Activated B cell treated with CpG ODN at 0.5 μM for 24 hours (primary cell): ENCODE measurements around the gene GSE1. TPM values are rescaled to one million over a fixed set of nuclear protein-coding genes. Genes with fewer than 3 reads are reported as not detected.

Source experiments
- ATAC-seq: fragments of 200-7000 bp; cut with Tn5 transposase; one replicate; pipeline ENCODE4 v1.10.0; 2021; ENCODE audit warnings: low read depth, mild to moderate bottlenecking, moderate library complexity
- CTCF ChIA-PET: fragments of 350-600 bp; sonication (Branson Sonifier 250); formaldehyde crosslinking; loops from one replicate; lab custom pipeline; 2021; ENCODE audit warnings: antibody characterized with exemption; lab: Charles Lee
- POLR2A ChIA-PET: fragments of 350-600 bp; sonication (Branson Sonifier 250); formaldehyde crosslinking; loops from one replicate; lab custom pipeline; 2021; ENCODE audit warnings: antibody characterized with exemption; lab: Charles Lee
- DNase-seq: peaks from one replicate; pipeline ENCODE4 v3.0.0; 2022
- H3K27ac Mint-ChIP-seq: one replicate; pipeline ENCODE4 v1.8.0; 2020; ENCODE audit warnings: mixed read lengths
- H3K27me3 Mint-ChIP-seq: one replicate; pipeline ENCODE4 v1.8.0; 2021; ENCODE audit warnings: mixed read lengths
- H3K36me3 Mint-ChIP-seq: one replicate; pipeline ENCODE4 v1.8.0; 2021; ENCODE audit warnings: low read depth, mixed read lengths
- H3K4me1 Mint-ChIP-seq: one replicate; pipeline ENCODE4 v1.8.0; 2021; ENCODE audit warnings: mixed read lengths
- H3K4me3 Mint-ChIP-seq: one replicate; pipeline ENCODE4 v1.8.0; 2020; ENCODE audit warnings: mild to moderate bottlenecking, mixed read lengths
- H3K9me3 Mint-ChIP-seq: one replicate; pipeline ENCODE4 v1.8.0; 2020; ENCODE audit warnings: mixed read lengths
- CTCF ChIP-seq: fragments of 200-600 bp; IDR thresholded peaks from one replicate; pipeline ENCODE4 v1.8.0; 2022; ENCODE audit warnings: antibody characterized with exemption, mild to moderate bottlenecking
- intact Hi-C: fragments of 100-400 bp; cut with micrococcal nuclease; formaldehyde crosslinking; loops from one replicate; pipeline ENCODE4 v1.15.1; 2024
- total RNA-seq: library from RNA; stranded (reverse); gene quantifications from 2 replicates; pipeline ENCODE4 v1.2.3, GENCODE V29; 2022

The GSE1 gene
- total RNA-seq, 1 donor from 2014 or later: 48.3 TPM

GRCh38 chr16:85710732-85711131 is 97.6 kb downstream of the GSE1 start:
- H3K36me3 Mint-ChIP-seq: peaks cover 38% of the 10 kb centered on the region
- H3K27me3 Mint-ChIP-seq: no peaks in the 10 kb centered on the region
- ATAC-seq: no peak
- TF ChIP-seq CTCF: no peak
- H3K27ac Mint-ChIP-seq: no peak overlapping the region
- peaks cover 4% of the 10 kb centered on the region for H3K4me1 Mint-ChIP-seq
- ChIA-PET CTCF (no interaction called here), POLR2A (no interaction called here)
- H3K4me3 Mint-ChIP-seq: no peak overlapping the region
- H3K9me3 Mint-ChIP-seq: peaks cover 4% of the 10 kb centered on the region
- intact Hi-C loops: no loop called here
- no peak for DNase-seq

- POLR2A ChIA-PET: no interaction called here
- peaks cover 4% of the 10 kb centered on the region for H3K4me1 Mint-ChIP-seq
- no peak overlapping the region for H3K4me3 Mint-ChIP-seq
- TF ChIP-seq CTCF: no peak
- intact Hi-C loops: no loop called here
- CTCF ChIA-PET: no interaction called here
- ATAC-seq (no peak), DNase-seq (no peak)
- H3K36me3 Mint-ChIP-seq: peaks cover 38% of the 10 kb centered on the region
- no peak overlapping the region for H3K27ac Mint-ChIP-seq
- no peaks in the 10 kb centered on the region for H3K27me3 Mint-ChIP-seq
- peaks cover 4% of the 10 kb centered on the region for H3K9me3 Mint-ChIP-seq
These were observed 99.0 kb downstream of the GSE1 start for GRCh38 chr16:85711982-85712587.

- DNase-seq (no peak), ATAC-seq (no peak)
- H3K27ac Mint-ChIP-seq: no peak overlapping the region
- peaks cover 7% of the 10 kb centered on the region for H3K4me1 Mint-ChIP-seq
- intact Hi-C loops: no loop called here
- H3K27me3 Mint-ChIP-seq: no peaks in the 10 kb centered on the region
- H3K9me3 Mint-ChIP-seq: peaks cover 4% of the 10 kb centered on the region
- peaks cover 38% of the 10 kb centered on the region for H3K36me3 Mint-ChIP-seq
- ChIA-PET POLR2A (no interaction called here), CTCF (no interaction called here)
- no peak for TF ChIP-seq CTCF
- no peak overlapping the region for H3K4me3 Mint-ChIP-seq
These were observed 99.7 kb downstream of the GSE1 start for GRCh38 chr16:85712801-85713200.

GRCh38 chr16:85715169-85716021 is 102.3 kb downstream of the GSE1 start:
- H3K9me3 Mint-ChIP-seq: peaks cover 4% of the 10 kb centered on the region
- H3K27ac Mint-ChIP-seq: no peak overlapping the region
- CTCF ChIA-PET: interaction anchor here (0.8 to 2.8 kb wide), 4 partner anchors 39 to 295 kb away, joined by 3 to 12 read pairs (median 8); no protein-coding TSS in a partner anchor
- no peak for TF ChIP-seq CTCF
- POLR2A ChIA-PET: no interaction called here
- peaks cover 27% of the 10 kb centered on the region for H3K36me3 Mint-ChIP-seq
- H3K4me3 Mint-ChIP-seq: no peak overlapping the region
- H3K27me3 Mint-ChIP-seq: no peaks in the 10 kb centered on the region
- intact Hi-C loops: loop anchor here (5.0 kb wide), 1 partner anchor 323 kb away; no protein-coding TSS in a partner anchor
- peaks cover 18% of the 10 kb centered on the region for H3K4me1 Mint-ChIP-seq
- ATAC-seq (no peak), DNase-seq (no peak)
